HG02759 (cell line): ENCODE data around the gene CIPC.

Experiments used
- ATAC-seq: cut with Tn5 transposase; IDR thresholded peaks from one replicate; pipeline ENCODE4 v1.9.1; 2021; ENCODE audit warnings: mild to moderate bottlenecking, moderate library complexity; ENCODE audit not compliant: unreplicated experiment

CIPC gene

GRCh38 chr14:77144412-77145115 lies 46.5 kb downstream of the CIPC start:
- no peak for ATAC-seq

- ATAC-seq: no peak
These were observed 48.1 kb downstream of the CIPC start for GRCh38 chr14:77145975-77146740.

- ATAC-seq: no peak
These were observed 50.6 kb downstream of the CIPC start for GRCh38 chr14:77148510-77149231.

- ATAC-seq: no peak
These were observed 53.2 kb downstream of the CIPC start for GRCh38 chr14:77151245-77151644.

GRCh38 chr14:77151918-77152588 lies 54.0 kb downstream of the CIPC start:
- no peak for ATAC-seq

- ATAC-seq: no peak
These were observed 55.7 kb downstream of the CIPC start for GRCh38 chr14:77153802-77154201.

GRCh38 chr14:77154421-77154820 lies 56.4 kb downstream of the CIPC start:
- no peak for ATAC-seq

GRCh38 chr14:77155083-77155482 lies 57.0 kb downstream of the CIPC start:
- ATAC-seq: no peak

GRCh38 chr14:77157740-77158139 lies 59.7 kb downstream of the CIPC start:
- ATAC-seq: no peak

- ATAC-seq: no peak
These were observed 60.3 kb downstream of the CIPC start for GRCh38 chr14:77158175-77158881.

GRCh38 chr14:77158882-77159255 lies 60.8 kb downstream of the CIPC start:
- no peak for ATAC-seq

- ATAC-seq: no peak
These were observed 63.0 kb downstream of the CIPC start for GRCh38 chr14:77161011-77161410.
